ENCODE measurements around the gene BTBD17.

GRCh38 chr17:74374858-74375257 is 13.2 kb upstream of the BTBD17 start:
- no peak for TF ChIP-seq CTCF (conservative IDR thresholded peaks at IDR 0.05; ENCODE audit: low read depth, low read length)
- TF ChIP-seq EZH2 (IDR thresholded peaks at IDR 0.05; ENCODE audit: borderline replicate concordance, low read depth, low read length, poor library complexity, severe bottlenecking) = no peak
